SK-N-SH treated with all-trans-retinoic acid at 6 μM for 48 hours (cell line): ENCODE data around the gene PNKD.

Source experiments
- ARNTL ChIP-seq: fragments of 450-650 bp; formaldehyde crosslinking; IDR thresholded peaks from 2 replicates; pipeline ENCODE4 v1.5.0; 2020; ENCODE audit warnings: low read depth, mild to moderate bottlenecking, moderate library complexity, borderline replicate concordance
- ESRRG ChIP-seq: fragments of 250-450 bp; sonication (Bioruptor Pico); IDR thresholded peaks from 2 replicates; pipeline ENCODE4 v1.6.1; 2021; ENCODE audit warnings: mild to moderate bottlenecking
- OSR1 ChIP-seq: fragments of 250-450 bp; sonication (Bioruptor Pico); IDR thresholded peaks from 2 replicates; pipeline ENCODE4 v1.8.0; 2022; ENCODE audit warnings: moderate library complexity, mild to moderate bottlenecking, inconsistent platforms
- ZNF8 ChIP-seq: fragments of 450-650 bp; formaldehyde crosslinking; IDR thresholded peaks from 2 replicates; pipeline ENCODE4 v1.5.0; 2020; ENCODE audit warnings: mild to moderate bottlenecking, moderate library complexity

GRCh38 chr2:218260166-218260565 is 10.2 kb upstream of the PNKD start:
- TF ChIP-seq ESRRG (CRISPR knock-in tag) = no peak
- no peak for TF ChIP-seq ZNF8 (CRISPR knock-in tag)
- no peak for TF ChIP-seq ARNTL (CRISPR knock-in tag)
- no peak for TF ChIP-seq OSR1 (CRISPR knock-in tag)
